CD4-positive, alpha-beta T cell (primary cell): ENCODE measurements around the gene AFDN. TPM values are rescaled to one million over a fixed set of nuclear protein-coding genes. Genes with fewer than 3 reads are reported as not detected.

ENCODE experiments used
- ATAC-seq: fragments of 200-7000 bp; cut with Tn5 transposase; one replicate; pipeline ENCODE4 v1.10.0; 2022; ENCODE audit warnings: mild to moderate bottlenecking; ENCODE audit not compliant: poor library complexity
- CTCF ChIA-PET: fragments of 350-600 bp; sonication (Branson Sonifier 250); formaldehyde crosslinking; loops from one replicate; lab custom pipeline; 2021; ENCODE audit warnings: antibody characterized with exemption, inconsistent platforms; lab: Charles Lee
- POLR2A ChIA-PET: fragments of 350-600 bp; sonication (Branson Sonifier 250); formaldehyde crosslinking; loops from one replicate; lab custom pipeline; 2021; ENCODE audit warnings: antibody characterized with exemption, inconsistent platforms; lab: Charles Lee
- DNase-seq, 14 experiments: peaks; one replicate each; pipeline ENCODE4 v3.0.0-alpha.2; 2013 to 2020; ENCODE audit warnings: mixed read lengths in 2 of 14
- H3K27ac ChIP-seq, 2 donors: one replicate each; pipeline versions ENCODE4 v1.5.1 to v1.7.0; 2013; ENCODE audit warnings: low read length in 2 of 2, low read depth in 1 of 2, mild to moderate bottlenecking in 1 of 2
- H3K27me3 ChIP-seq, 2 experiments: 1 replicate in 1 of 2; 2 replicates in 1 of 2; pipeline versions ENCODE4 v1.6.1 to v1.7.0; 2013; ENCODE audit warnings: low read length in 2 of 2, control low read depth in 1 of 2, mild to moderate bottlenecking in 1 of 2, moderate library complexity in 1 of 2; ENCODE audit not compliant: insufficient read depth in 2 of 2, control insufficient read depth in 1 of 2
- H3K36me3 ChIP-seq: one replicate; pipeline ENCODE4 v1.6.1; 2013; ENCODE audit warnings: low read length, control low read depth; ENCODE audit not compliant: insufficient read depth
- H3K4me1 ChIP-seq: one replicate; pipeline ENCODE4 v1.6.1; 2013; ENCODE audit warnings: low read length, control low read depth; ENCODE audit not compliant: insufficient read depth
- H3K4me3 ChIP-seq: one replicate; pipeline ENCODE4 v1.5.1; 2013; ENCODE audit warnings: mild to moderate bottlenecking, low read length, moderate library complexity
- H3K9me3 ChIP-seq, 2 experiments: 1 replicate in 1 of 2; 2 replicates in 1 of 2; pipeline versions ENCODE4 v1.6.1 to v1.7.0; 2013; ENCODE audit warnings: low read length in 2 of 2, mild to moderate bottlenecking in 2 of 2, control low read depth in 1 of 2, moderate library complexity in 1 of 2; ENCODE audit not compliant: control insufficient read depth in 1 of 2, insufficient read depth in 1 of 2
- H3K27ac Mint-ChIP-seq: one replicate; pipeline ENCODE4 v1.8.0; 2020; ENCODE audit warnings: mixed read lengths
- H3K27me3 Mint-ChIP-seq: one replicate; pipeline ENCODE4 v1.8.0; 2021; ENCODE audit warnings: mixed read lengths
- H3K36me3 Mint-ChIP-seq: one replicate; pipeline ENCODE4 v1.8.0; 2021; ENCODE audit warnings: low read depth, mixed read lengths
- H3K4me1 Mint-ChIP-seq: one replicate; pipeline ENCODE4 v1.8.0; 2021; ENCODE audit warnings: low read depth, mixed read lengths
- H3K4me3 Mint-ChIP-seq: one replicate; pipeline ENCODE4 v1.8.0; 2020; ENCODE audit warnings: mild to moderate bottlenecking, mixed read lengths
- H3K9me3 Mint-ChIP-seq: one replicate; pipeline ENCODE4 v1.8.0; 2020; ENCODE audit warnings: mixed read lengths
- intact Hi-C, 2 experiments: fragments of 100-400 bp; cut with DNase I in 1 of 2; cut with micrococcal nuclease in 1 of 2; formaldehyde crosslinking; loops; one replicate each; pipeline versions ENCODE4 v1.15.1 to v1.9.0; 2023 to 2025; cut with DNase I, micrococcal nuclease
- total RNA-seq, 174 experiments: library from RNA in 2 of 174; stranded (reverse) in 2 of 174; gene quantifications; one replicate each; pipeline ENCODE4 v1.2.3 and lab custom pipeline; 2021 to 2026
- TF ChIP-seq, protein P1 (sequence below): fragments of 200-600 bp; IDR thresholded peaks from one replicate; pipeline ENCODE4 v1.8.0; 2022; ENCODE audit warnings: antibody characterized with exemption, mild to moderate bottlenecking

AFDN gene
- total RNA-seq, 2 experiments from 2014 or later = 9.1 to 10.2 TPM

DNA sequence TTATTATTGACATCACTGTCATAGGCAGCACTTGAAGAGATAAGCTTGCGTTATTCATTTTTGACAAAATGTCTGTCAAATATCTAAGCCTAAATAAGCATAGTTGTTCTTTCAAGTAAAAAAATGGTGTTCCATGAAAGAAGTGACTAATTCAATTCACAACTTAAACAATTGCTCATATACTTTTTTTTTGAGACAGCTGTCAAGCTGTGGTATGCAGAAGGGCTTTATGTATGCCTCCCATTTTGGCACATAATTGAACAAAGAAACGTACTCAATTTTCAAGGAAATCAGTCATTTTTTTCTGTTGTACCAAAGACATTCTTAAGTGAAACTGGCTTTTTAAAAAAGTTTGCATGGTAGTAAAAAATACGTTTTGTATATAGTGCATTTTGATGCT, 8.5 kb downstream of the AFDN start:
- Histone ChIP-seq H3K4me3 (no peak overlapping the region), H3K4me1 (no peaks in the 10 kb centered on the region), H3K36me3 (no peaks in the 10 kb centered on the region), H3K9me3 (no peaks in the 10 kb centered on the region), H3K27me3 (peaks cover 0 to 16% of the 10 kb centered on the region in 2 experiments), H3K27ac (no peak overlapping the region)
- H3K27ac Mint-ChIP-seq = no peak overlapping the region
- no peaks in the 10 kb centered on the region for H3K9me3 Mint-ChIP-seq
- TF ChIP-seq, protein P1, sequence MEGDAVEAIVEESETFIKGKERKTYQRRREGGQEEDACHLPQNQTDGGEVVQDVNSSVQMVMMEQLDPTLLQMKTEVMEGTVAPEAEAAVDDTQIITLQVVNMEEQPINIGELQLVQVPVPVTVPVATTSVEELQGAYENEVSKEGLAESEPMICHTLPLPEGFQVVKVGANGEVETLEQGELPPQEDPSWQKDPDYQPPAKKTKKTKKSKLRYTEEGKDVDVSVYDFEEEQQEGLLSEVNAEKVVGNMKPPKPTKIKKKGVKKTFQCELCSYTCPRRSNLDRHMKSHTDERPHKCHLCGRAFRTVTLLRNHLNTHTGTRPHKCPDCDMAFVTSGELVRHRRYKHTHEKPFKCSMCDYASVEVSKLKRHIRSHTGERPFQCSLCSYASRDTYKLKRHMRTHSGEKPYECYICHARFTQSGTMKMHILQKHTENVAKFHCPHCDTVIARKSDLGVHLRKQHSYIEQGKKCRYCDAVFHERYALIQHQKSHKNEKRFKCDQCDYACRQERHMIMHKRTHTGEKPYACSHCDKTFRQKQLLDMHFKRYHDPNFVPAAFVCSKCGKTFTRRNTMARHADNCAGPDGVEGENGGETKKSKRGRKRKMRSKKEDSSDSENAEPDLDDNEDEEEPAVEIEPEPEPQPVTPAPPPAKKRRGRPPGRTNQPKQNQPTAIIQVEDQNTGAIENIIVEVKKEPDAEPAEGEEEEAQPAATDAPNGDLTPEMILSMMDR = no peak
- intact Hi-C loops = no loop called here
- H3K36me3 Mint-ChIP-seq = no peaks in the 10 kb centered on the region
- CTCF ChIA-PET = interaction anchor here (1.2 kb wide), 1 partner anchor 8 kb away, joined by 3 read pairs; no protein-coding TSS in a partner anchor
- no peaks in the 10 kb centered on the region for H3K4me1 Mint-ChIP-seq
- POLR2A ChIA-PET = no interaction called here
- ATAC-seq = no peak
- peaks cover 67% of the 10 kb centered on the region for H3K27me3 Mint-ChIP-seq
- no peak for DNase-seq
- H3K4me3 Mint-ChIP-seq = no peak overlapping the region

DNA sequence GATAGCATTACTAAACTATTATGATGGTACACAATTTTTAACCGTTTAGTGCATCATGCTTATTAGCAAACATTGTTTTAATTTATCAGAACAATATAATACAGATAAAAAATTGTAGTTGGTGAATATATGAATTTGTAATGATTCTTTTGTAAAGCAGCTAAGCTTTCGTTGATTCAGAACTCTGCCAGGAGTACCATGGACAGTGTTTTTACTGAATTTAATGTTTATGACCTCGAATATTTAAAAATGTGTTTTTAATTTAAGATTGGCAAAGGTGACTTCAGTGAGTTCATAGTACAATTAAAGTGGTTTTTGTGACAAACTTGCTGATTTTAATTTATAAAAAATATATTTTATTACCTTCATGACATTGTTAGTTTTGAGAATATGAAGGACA, 10.0 kb downstream of the AFDN start:
- no peaks in the 10 kb centered on the region for H3K4me1 ChIP-seq
- Mint-ChIP-seq H3K27ac (no peak overlapping the region), H3K9me3 (no peaks in the 10 kb centered on the region), H3K4me1 (no peaks in the 10 kb centered on the region), H3K27me3 (peaks cover 52% of the 10 kb centered on the region), H3K4me3 (no peak overlapping the region), H3K36me3 (no peaks in the 10 kb centered on the region)
- ATAC-seq (no peak), DNase-seq (no peak)
- intact Hi-C loops = no loop called here
- ChIA-PET POLR2A (no interaction called here), CTCF (no interaction called here)
- peaks cover 0 to 3% of the 10 kb centered on the region in 2 experiments for H3K9me3 ChIP-seq
- H3K36me3 ChIP-seq = no peaks in the 10 kb centered on the region
- H3K27ac ChIP-seq = no peak overlapping the region
- H3K27me3 ChIP-seq = peaks cover 0 to 8% of the 10 kb centered on the region in 2 experiments
- H3K4me3 ChIP-seq = no peak overlapping the region
- TF ChIP-seq, protein P1 = no peak

DNA sequence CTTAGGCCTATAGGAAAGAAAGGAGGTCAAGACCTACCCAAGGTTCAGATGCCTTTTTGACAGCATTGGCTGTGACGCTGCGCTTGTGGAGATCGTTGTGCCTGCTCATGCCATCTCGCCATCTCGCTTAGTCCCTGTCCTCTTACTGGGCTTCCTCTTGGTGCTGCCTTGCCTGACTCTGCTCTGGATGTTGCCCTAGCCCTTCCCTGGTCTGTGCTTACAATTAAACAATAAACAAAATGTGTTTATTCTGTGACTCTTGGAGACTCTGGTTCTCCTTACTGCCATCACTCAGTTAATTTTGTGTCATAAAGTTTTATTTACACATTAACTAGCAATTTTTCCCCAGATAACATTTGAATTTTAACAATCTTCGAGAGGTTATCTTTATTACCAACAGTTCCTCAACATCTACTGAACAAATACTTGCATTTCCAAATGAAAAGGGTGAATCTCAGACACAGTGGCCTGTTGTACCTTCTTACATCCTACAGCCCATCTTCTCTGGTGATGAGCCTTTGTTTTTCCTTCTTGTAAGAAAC, 11.6 kb downstream of the AFDN start:
- ChIA-PET POLR2A (no interaction called here), CTCF (no interaction called here)
- ATAC-seq (no peak), DNase-seq (no peak)
- Histone ChIP-seq H3K4me3 (no peak overlapping the region), H3K9me3 (peaks cover 0 to 3% of the 10 kb centered on the region in 2 experiments), H3K27me3 (peaks cover 0 to 3% of the 10 kb centered on the region in 2 experiments), H3K36me3 (no peaks in the 10 kb centered on the region), H3K4me1 (no peaks in the 10 kb centered on the region), H3K27ac (no peak overlapping the region)
- no peak overlapping the region for H3K4me3 Mint-ChIP-seq
- peaks cover 44% of the 10 kb centered on the region for H3K27me3 Mint-ChIP-seq
- H3K36me3 Mint-ChIP-seq = no peaks in the 10 kb centered on the region
- no peaks in the 10 kb centered on the region for H3K9me3 Mint-ChIP-seq
- H3K4me1 Mint-ChIP-seq = no peaks in the 10 kb centered on the region
- TF ChIP-seq, protein P1 = no peak
- intact Hi-C loops = no loop called here
- H3K27ac Mint-ChIP-seq = no peak overlapping the region
